HepG2 (cell line): Measurements from ENCODE around the gene ZG16B. TPM values are rescaled to one million over a fixed set of nuclear protein-coding genes. Genes with fewer than 3 reads are reported as not detected.

Experiments
- ATAC-seq: fragments of 200-7000 bp; cut with Tn5 transposase; 3 replicates; pipeline ENCODE4 v1.9.1; 2020; ENCODE audit warnings: mild to moderate bottlenecking, moderate library complexity
- BruUV-seq: library from RNA; stranded (reverse); fragments of 400-500 nt; replicated peaks from 2 replicates; lab custom pipeline; 2021; lab: Mats Ljungman, UMichigan
- CTCF ChIA-PET: fragments of 300-600 bp; formaldehyde crosslinking; extraction: SDS; loops from one replicate; lab custom pipeline; 2021; ENCODE audit warnings: low total read pairs, inconsistent platforms, low intra/inter-chr PET ratio; lab: Yijun Ruan, JAX
- POLR2A ChIA-PET: fragments of 350-600 bp; sonication (Branson Sonifier 250); formaldehyde crosslinking; loops from one replicate; lab custom pipeline; 2020; ENCODE audit warnings: antibody characterized with exemption, inconsistent platforms; lab: Yijun Ruan, JAX
- DNase-seq: peaks from one replicate; pipeline ENCODE4 v3.0.0-alpha.2; 2015; ENCODE audit warnings: low spot score
- FAIRE-seq: peaks from 3 replicates; lab custom pipeline; 2011; peaks lifted over from hg19 to GRCh38; lab: Jason Lieb, UNC
- H2AFZ ChIP-seq: one replicate; pipeline ENCODE4 v1.6.1; 2011; ENCODE audit warnings: low read length, inconsistent platforms
- H3K27ac ChIP-seq: fragments of 300-600 bp; 3 replicates; pipeline ENCODE4 v1.8.0; 2011; ENCODE audit warnings: mixed run types, mild to moderate bottlenecking, mixed read lengths, low read length, inconsistent platforms; ENCODE audit not compliant: insufficient read depth; ENCODE audit errors: extremely low read length
- H3K27me3 ChIP-seq, 2 experiments: fragments of 200-600 bp in 1 of 2; 2 replicates in 1 of 2; 3 replicates in 1 of 2; pipeline versions ENCODE4 v1.6.0 to v1.8.0; 2011; ENCODE audit warnings: low read length in 2 of 2, mild to moderate bottlenecking in 2 of 2, moderate library complexity in 2 of 2, inconsistent platforms in 1 of 2; ENCODE audit not compliant: insufficient read depth in 2 of 2, control insufficient read depth in 1 of 2
- H3K36me3 ChIP-seq, 2 experiments: fragments of 200-600 bp in 1 of 2; replicated peaks in 1 of 2; 2 replicates in 1 of 2; 3 replicates in 1 of 2; pipeline versions ENCODE4 v1.5.1 to v1.8.0; 2011; ENCODE audit warnings: low read length in 2 of 2, inconsistent platforms in 1 of 2; ENCODE audit not compliant: insufficient read depth in 2 of 2, control insufficient read depth in 1 of 2
- H3K4me1 ChIP-seq: 2 replicates; pipeline ENCODE4 v1.5.1; 2012; ENCODE audit warnings: low read length, inconsistent platforms; ENCODE audit not compliant: insufficient read depth
- H3K4me2 ChIP-seq: 2 replicates; pipeline ENCODE4 v1.6.0; 2011; ENCODE audit warnings: low read depth, low read length, inconsistent platforms
- H3K4me3 ChIP-seq, 3 experiments: fragments of 200-600 bp in 1 of 3; sonication (generic), shearing (Covaris generic) in 1 of 3; replicated peaks in 1 of 3; 2 replicates each; pipeline ENCODE4 v1.5.1; 2011 to 2016; ENCODE audit warnings: low read length in 3 of 3, inconsistent platforms in 2 of 3, low read depth in 2 of 3, mild to moderate bottlenecking in 2 of 3, control low read depth in 1 of 3, mixed read lengths in 1 of 3; ENCODE audit not compliant: insufficient read depth in 1 of 3
- H3K79me2 ChIP-seq: one replicate; pipeline ENCODE4 v1.6.1; 2011; ENCODE audit warnings: low read length, inconsistent platforms; ENCODE audit not compliant: insufficient read depth
- H3K9ac ChIP-seq: 2 replicates; pipeline ENCODE4 v1.6.0; 2011; ENCODE audit warnings: mild to moderate bottlenecking, low read depth, low read length, inconsistent platforms; ENCODE audit not compliant: insufficient read depth
- H3K9me3 ChIP-seq: 2 replicates; pipeline ENCODE4 v1.5.1; 2012; ENCODE audit warnings: mild to moderate bottlenecking, low read length
- H4K20me1 ChIP-seq: 2 replicates; pipeline ENCODE4 v1.6.0; 2011; ENCODE audit warnings: inconsistent platforms, mild to moderate bottlenecking, low read length, moderate library complexity; ENCODE audit not compliant: insufficient read depth
- ATF7 ChIP-seq, 2 experiments: fragments of 450-650 bp in 1 of 2; sonication (generic) in 1 of 2; formaldehyde crosslinking in 1 of 2; IDR thresholded peaks; 2 replicates each; pipeline versions ENCODE4 v1.4.0 to v1.6.1; 2016 to 2020; ENCODE audit warnings: antibody characterized with exemption in 1 of 2, mild to moderate bottlenecking in 1 of 2, missing genetic modification reagents in 1 of 2
- CHCHD3 ChIP-seq: sonication (generic); formaldehyde crosslinking; IDR thresholded peaks from 2 replicates; pipeline ENCODE4 v1.8.0; 2022; ENCODE audit warnings: mild to moderate bottlenecking, missing genetic modification reagents, moderate library complexity
- GABPA ChIP-seq, 2 experiments: IDR thresholded peaks; 2 replicates each; pipeline ENCODE4 v1.6.1; 2011 to 2016; ENCODE audit warnings: low read depth in 2 of 2, low read length in 1 of 2, missing biosample characterization in 1 of 2, missing genetic modification characterization in 1 of 2
- GATA4 ChIP-seq: sonication (generic); IDR thresholded peaks from 2 replicates; pipeline ENCODE4 v1.6.1; 2016; ENCODE audit warnings: antibody characterized with exemption, low read depth, borderline replicate concordance
- HOXA7 ChIP-seq: sonication (generic); formaldehyde crosslinking; IDR thresholded peaks from 2 replicates; pipeline ENCODE4 v1.8.1; 2022; ENCODE audit warnings: mild to moderate bottlenecking, missing genetic modification reagents, moderate library complexity
- MEIS1 ChIP-seq: sonication (generic); formaldehyde crosslinking; IDR thresholded peaks from 2 replicates; pipeline ENCODE4 v1.9.0; 2021; ENCODE audit warnings: mild to moderate bottlenecking, missing genetic modification reagents, moderate library complexity, borderline replicate concordance
- PHF20 ChIP-seq: sonication (generic); formaldehyde crosslinking; IDR thresholded peaks from 2 replicates; pipeline ENCODE4 v1.5.0; 2020; ENCODE audit warnings: mild to moderate bottlenecking, missing genetic modification reagents
- ZNF292 ChIP-seq: sonication (generic); formaldehyde crosslinking; IDR thresholded peaks from 2 replicates; pipeline ENCODE4 v1.8.1; 2022; ENCODE audit warnings: mild to moderate bottlenecking, low read depth, missing genetic modification reagents, borderline replicate concordance
- ZNF605 ChIP-seq: sonication (generic); formaldehyde crosslinking; IDR thresholded peaks from 2 replicates; pipeline ENCODE4 v1.8.0; 2022; ENCODE audit warnings: mild to moderate bottlenecking, missing genetic modification reagents
- ZNF660 ChIP-seq: sonication (generic); formaldehyde crosslinking; IDR thresholded peaks from 2 replicates; pipeline ENCODE4 v1.5.1; 2020; ENCODE audit warnings: mild to moderate bottlenecking, low read depth, missing genetic modification reagents, borderline replicate concordance
- WGBS: methylation state at CpG from one replicate; pipeline ENCODE4 v1.1.6; 2017; ENCODE audit warnings: low lambda C conversion rate; 5-methylcytosine and 5-hydroxymethylcytosine counted together
- in situ Hi-C: cut with HindIII; loops from 2 replicates; pipeline ENCODE4 v1.10.0; 2017; ENCODE audit warnings: low pct_unique_long_range_greater_than_20kb; ENCODE audit not compliant: extremely low pct_ligation_motif_present
- intact Hi-C: fragments of 100-400 bp; cut with micrococcal nuclease; formaldehyde crosslinking; loops from one replicate; pipeline ENCODE4 v1.10.0; 2022; ENCODE audit not compliant: unreplicated experiment
- polyA plus RNA-seq, 8 experiments: library from polyadenylated mRNA; depleted of rRNA in 3 of 8; stranded (reverse) in 7 of 8; unstranded in 1 of 8; fragments of >200 nt; fragmentation: Illumina TruSeq in 4 of 8; extraction: Trizol in 4 of 8; gene quantifications; 2 replicates each; pipeline versions ENCODE4 v1.2.1 to v1.2.3, GENCODE V29; 2011 to 2016; ENCODE audit warnings: low read depth in 4 of 8, missing spikeins in 1 of 8, mixed read lengths in 1 of 8; ENCODE audit not compliant: insufficient read depth in 1 of 8
- total RNA-seq, 5 experiments: library from RNA; depleted of rRNA; stranded (reverse); fragments of >200 nt; fragmentation: Illumina TruSeq; extraction: Trizol; gene quantifications; 2 replicates each; pipeline ENCODE4 v1.2.3, GENCODE V29; 2016; ENCODE audit warnings: low read depth in 1 of 5
- TF ChIP-seq, protein P1 (sequence below): sonication (generic); formaldehyde crosslinking; IDR thresholded peaks from 2 replicates; pipeline ENCODE4 v1.9.0; 2022; ENCODE audit warnings: missing genetic modification reagents, mild to moderate bottlenecking, borderline replicate concordance
- TF ChIP-seq, protein P2 (sequence below): sonication (generic); formaldehyde crosslinking; IDR thresholded peaks from 2 replicates; pipeline ENCODE4 v1.4.0; 2020; ENCODE audit warnings: missing genetic modification reagents
- TF ChIP-seq, protein P3 (sequence below): sonication (generic); formaldehyde crosslinking; IDR thresholded peaks from 2 replicates; pipeline ENCODE4 v1.8.1; 2023; ENCODE audit warnings: missing genetic modification reagents, inconsistent platforms, borderline replicate concordance
- TF ChIP-seq, protein P4 (sequence below): sonication (generic); formaldehyde crosslinking; IDR thresholded peaks from 2 replicates; pipeline ENCODE4 v1.5.0; 2020; ENCODE audit warnings: mild to moderate bottlenecking, missing genetic modification reagents, moderate library complexity

Gene ZG16B
- total and polyA plus RNA-seq, 2 of the 13 experiments (the other 11 are each of a cell fraction or from before 2014, with no cell fraction given) = 1.5 to 11.3 TPM

DNA sequence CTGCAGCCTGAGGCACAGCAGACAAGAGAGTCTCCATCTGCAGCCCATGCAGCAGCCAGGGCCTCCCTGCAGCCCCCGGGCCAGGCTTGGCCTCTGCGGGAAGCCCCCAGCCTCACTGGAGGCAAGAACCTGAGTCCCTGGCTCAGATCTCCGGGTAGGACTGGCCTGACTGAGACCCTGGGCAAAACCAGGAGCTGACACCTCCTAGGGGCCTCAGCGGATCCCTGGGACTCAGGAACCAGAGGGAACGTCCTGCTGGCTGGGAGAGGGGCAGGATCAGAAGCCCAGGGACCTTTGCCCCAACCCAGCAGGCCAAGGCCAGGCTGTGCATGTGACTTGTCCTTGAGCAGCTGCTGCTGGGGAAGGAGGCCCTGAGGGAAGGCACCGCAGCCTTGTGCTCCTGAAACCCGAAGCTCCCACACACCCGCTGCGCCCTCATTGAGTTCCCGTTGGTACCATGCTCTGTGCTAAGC lies 14.8 kb upstream of the ZG16B start (continued):
- TF ChIP-seq, protein P1, sequence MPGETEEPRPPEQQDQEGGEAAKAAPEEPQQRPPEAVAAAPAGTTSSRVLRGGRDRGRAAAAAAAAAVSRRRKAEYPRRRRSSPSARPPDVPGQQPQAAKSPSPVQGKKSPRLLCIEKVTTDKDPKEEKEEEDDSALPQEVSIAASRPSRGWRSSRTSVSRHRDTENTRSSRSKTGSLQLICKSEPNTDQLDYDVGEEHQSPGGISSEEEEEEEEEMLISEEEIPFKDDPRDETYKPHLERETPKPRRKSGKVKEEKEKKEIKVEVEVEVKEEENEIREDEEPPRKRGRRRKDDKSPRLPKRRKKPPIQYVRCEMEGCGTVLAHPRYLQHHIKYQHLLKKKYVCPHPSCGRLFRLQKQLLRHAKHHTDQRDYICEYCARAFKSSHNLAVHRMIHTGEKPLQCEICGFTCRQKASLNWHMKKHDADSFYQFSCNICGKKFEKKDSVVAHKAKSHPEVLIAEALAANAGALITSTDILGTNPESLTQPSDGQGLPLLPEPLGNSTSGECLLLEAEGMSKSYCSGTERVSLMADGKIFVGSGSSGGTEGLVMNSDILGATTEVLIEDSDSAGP (CRISPR knock-in tag) = peak; percentile 43; the same call in 1 of the 2 replicates
- TF ChIP-seq ZNF660 (CRISPR knock-in tag) = no peak
- TF ChIP-seq MEIS1 (CRISPR knock-in tag) = no peak

DNA sequence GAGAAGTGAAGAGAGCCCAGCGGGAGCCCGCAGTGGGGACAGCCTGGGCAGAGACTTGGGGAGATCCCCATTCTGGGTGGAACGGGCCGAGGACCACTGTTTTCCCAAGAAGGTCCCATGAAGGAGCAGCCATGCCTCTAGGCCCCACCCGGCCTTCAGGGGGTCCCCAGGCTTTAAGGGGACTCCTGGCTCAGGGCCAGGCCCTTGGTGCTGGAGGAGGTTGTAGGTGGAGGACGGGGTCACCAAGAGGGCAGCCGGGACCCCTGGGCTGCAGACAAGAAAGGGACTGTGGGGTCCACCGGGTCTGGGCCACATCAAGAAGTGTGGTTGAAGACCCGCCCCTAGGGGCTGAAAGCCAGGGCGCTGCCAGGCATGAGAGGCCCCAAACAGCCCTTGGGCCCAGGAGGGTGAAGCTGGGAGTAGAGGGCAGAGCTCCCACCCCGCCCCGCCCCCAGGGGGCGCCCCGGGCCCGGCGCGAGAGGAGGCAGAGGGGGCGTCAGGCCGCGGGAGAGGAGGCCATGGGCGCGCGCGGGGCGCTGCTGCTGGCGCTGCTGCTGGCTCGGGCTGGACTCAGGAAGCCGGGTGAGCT lies 13.3 kb upstream of the ZG16B start, which contains the start of gene PRSS21:
Gene PRSS21 (plus strand): TSS at position 487 of the 589 bp plus-strand sequence. CDS start 32 bp downstream, at position 519.
- POLR2A ChIA-PET = no interaction called here
- H2AFZ ChIP-seq = no peak within 1 kb of the TSS
- no peak for TF ChIP-seq ZNF660 (CRISPR knock-in tag)
- TF ChIP-seq GABPA (IDR thresholded peaks at IDR 0.05; ENCODE audit: low read depth, low read length) = no peak
- no peak for TF ChIP-seq GABPA (CRISPR knock-in tag; IDR thresholded peaks at IDR 0.05; ENCODE audit: low read depth)
- TF ChIP-seq CHCHD3 (CRISPR knock-in tag) = no peak
- TF ChIP-seq, protein P2, sequence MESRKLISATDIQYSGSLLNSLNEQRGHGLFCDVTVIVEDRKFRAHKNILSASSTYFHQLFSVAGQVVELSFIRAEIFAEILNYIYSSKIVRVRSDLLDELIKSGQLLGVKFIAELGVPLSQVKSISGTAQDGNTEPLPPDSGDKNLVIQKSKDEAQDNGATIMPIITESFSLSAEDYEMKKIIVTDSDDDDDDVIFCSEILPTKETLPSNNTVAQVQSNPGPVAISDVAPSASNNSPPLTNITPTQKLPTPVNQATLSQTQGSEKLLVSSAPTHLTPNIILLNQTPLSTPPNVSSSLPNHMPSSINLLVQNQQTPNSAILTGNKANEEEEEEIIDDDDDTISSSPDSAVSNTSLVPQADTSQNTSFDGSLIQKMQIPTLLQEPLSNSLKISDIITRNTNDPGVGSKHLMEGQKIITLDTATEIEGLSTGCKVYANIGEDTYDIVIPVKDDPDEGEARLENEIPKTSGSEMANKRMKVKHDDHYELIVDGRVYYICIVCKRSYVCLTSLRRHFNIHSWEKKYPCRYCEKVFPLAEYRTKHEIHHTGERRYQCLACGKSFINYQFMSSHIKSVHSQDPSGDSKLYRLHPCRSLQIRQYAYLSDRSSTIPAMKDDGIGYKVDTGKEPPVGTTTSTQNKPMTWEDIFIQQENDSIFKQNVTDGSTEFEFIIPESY (CRISPR knock-in tag) = peak; percentile 31; the same call in 1 of the 2 replicates
- TF ChIP-seq, protein P3, sequence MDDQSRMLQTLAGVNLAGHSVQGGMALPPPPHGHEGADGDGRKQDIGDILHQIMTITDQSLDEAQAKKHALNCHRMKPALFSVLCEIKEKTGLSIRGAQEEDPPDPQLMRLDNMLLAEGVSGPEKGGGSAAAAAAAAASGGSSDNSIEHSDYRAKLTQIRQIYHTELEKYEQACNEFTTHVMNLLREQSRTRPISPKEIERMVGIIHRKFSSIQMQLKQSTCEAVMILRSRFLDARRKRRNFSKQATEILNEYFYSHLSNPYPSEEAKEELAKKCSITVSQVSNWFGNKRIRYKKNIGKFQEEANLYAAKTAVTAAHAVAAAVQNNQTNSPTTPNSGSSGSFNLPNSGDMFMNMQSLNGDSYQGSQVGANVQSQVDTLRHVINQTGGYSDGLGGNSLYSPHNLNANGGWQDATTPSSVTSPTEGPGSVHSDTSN (CRISPR knock-in tag) = no peak
- TF ChIP-seq HOXA7 (CRISPR knock-in tag) = no peak
- TF ChIP-seq, protein P4, sequence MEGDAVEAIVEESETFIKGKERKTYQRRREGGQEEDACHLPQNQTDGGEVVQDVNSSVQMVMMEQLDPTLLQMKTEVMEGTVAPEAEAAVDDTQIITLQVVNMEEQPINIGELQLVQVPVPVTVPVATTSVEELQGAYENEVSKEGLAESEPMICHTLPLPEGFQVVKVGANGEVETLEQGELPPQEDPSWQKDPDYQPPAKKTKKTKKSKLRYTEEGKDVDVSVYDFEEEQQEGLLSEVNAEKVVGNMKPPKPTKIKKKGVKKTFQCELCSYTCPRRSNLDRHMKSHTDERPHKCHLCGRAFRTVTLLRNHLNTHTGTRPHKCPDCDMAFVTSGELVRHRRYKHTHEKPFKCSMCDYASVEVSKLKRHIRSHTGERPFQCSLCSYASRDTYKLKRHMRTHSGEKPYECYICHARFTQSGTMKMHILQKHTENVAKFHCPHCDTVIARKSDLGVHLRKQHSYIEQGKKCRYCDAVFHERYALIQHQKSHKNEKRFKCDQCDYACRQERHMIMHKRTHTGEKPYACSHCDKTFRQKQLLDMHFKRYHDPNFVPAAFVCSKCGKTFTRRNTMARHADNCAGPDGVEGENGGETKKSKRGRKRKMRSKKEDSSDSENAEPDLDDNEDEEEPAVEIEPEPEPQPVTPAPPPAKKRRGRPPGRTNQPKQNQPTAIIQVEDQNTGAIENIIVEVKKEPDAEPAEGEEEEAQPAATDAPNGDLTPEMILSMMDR = 0 out of 2 replicates have a peak, but pooled peaks have one; percentile 18
- no peak for TF ChIP-seq ZNF605 (CRISPR knock-in tag)
- TF ChIP-seq PHF20 = no peak
- TF ChIP-seq GATA4 = no peak
- TF ChIP-seq ATF7 (IDR thresholded peaks at IDR 0.05) = no peak
- TF ChIP-seq ATF7 (CRISPR knock-in tag; IDR thresholded peaks at IDR 0.05) = no peak
- no peak for TF ChIP-seq ZNF292 (CRISPR knock-in tag)

More for the DNA sequence above, 13.3 kb upstream of the ZG16B start, which contains the start of gene PRSS21:
- Histone ChIP-seq H4K20me1 (no peaks in the 10 kb centered on the region), H3K27ac (no peak within 1 kb of the TSS), H3K4me3 (no peak within 1 kb of the TSS), H3K9ac (no peak within 1 kb of the TSS), H3K4me2 (no peak within 1 kb of the TSS), H3K27me3 (peaks cover 6 to 53% of the 10 kb centered on the region in 2 experiments), H3K79me2 (no peaks in the 10 kb centered on the region), H3K36me3 (no peaks in the 10 kb centered on the region), H3K9me3 (no peaks in the 10 kb centered on the region), H3K4me1 (peaks cover 26% of the 10 kb centered on the region)
- no peak; the same call in 2 of the 3 replicates for ATAC-seq
- CTCF ChIA-PET = interaction anchor here (0.6 kb wide), 2 partner anchors 8 to 20 kb away, joined by 3 read pairs; no protein-coding TSS in a partner anchor
- 83% methylated on average over 15 of the region's 28 CpGs for WGBS
- no peak for FAIRE-seq
- in situ Hi-C loops = no loop called here
- no TSS peak for BruUV-seq
- intact Hi-C loops = no loop called here
- no peak for DNase-seq
